NCI-H1930 (cell line): ENCODE measurements around the gene NR1D1.

Experiments used
- DNase-seq, 2 experiments: peaks; one replicate each; lab custom pipeline; 2025; lab: John Stamatoyannopoulos, UW

The NR1D1 gene

GRCh38 chr17:40111221-40112128 is 11.1 kb upstream of the NR1D1 start:
- peak; percentile 65 to 77 for DNase-seq

- no peak for DNase-seq
Measured at GRCh38 chr17:40110026-40110845, 9.8 kb upstream of the NR1D1 start.

- no peak for DNase-seq
Measured at GRCh38 chr17:40108970-40109824, 8.8 kb upstream of the NR1D1 start.

- DNase-seq, result no peak
Measured at GRCh38 chr17:40107522-40108174, 7.3 kb upstream of the NR1D1 start.

GRCh38 chr17:40106760-40107521 is 6.6 kb upstream of the NR1D1 start:
- no peak for DNase-seq

- no peak for DNase-seq
Measured at GRCh38 chr17:40105861-40106759, 5.7 kb upstream of the NR1D1 start.

GRCh38 chr17:40104594-40105486 is 4.5 kb upstream of the NR1D1 start:
- no peak for DNase-seq

- DNase-seq, result no peak
Measured at GRCh38 chr17:40103688-40104087, 3.3 kb upstream of the NR1D1 start.

- no peak for DNase-seq
Measured at GRCh38 chr17:40103071-40103661, 2.8 kb upstream of the NR1D1 start.

- DNase-seq, result no peak
Measured at GRCh38 chr17:40101367-40102210, 1.2 kb upstream of the NR1D1 start.

- DNase-seq, result peak; percentile 92 to 94
Measured at GRCh38 chr17:40100669-40101366, 429 bp upstream of the NR1D1 start.

- DNase-seq, result no peak
Measured at GRCh38 chr17:40099619-40100418, 570 bp downstream of the NR1D1 start.

- DNase-seq, result peak; percentile 90 to 93
Measured at GRCh38 chr17:40098846-40099618, 1.4 kb downstream of the NR1D1 start.

GRCh38 chr17:40097931-40098845 is 2.2 kb downstream of the NR1D1 start:
- DNase-seq, result no peak
